ENCODE results near the gene C1orf74.

C1orf74 gene

GRCh38 chr1:209751627-209752231 lies 32.6 kb downstream of the C1orf74 start:
- Histone ChIP-seq H3F3A (ENCODE audit: low read depth) (peaks cover 11% of the 10 kb centered on the region), H3K9me3 (ENCODE audit: insufficient read depth, low read depth, low read length) (no peaks in the 10 kb centered on the region), H3K9ac (ENCODE audit: low read depth, low read length, poor library complexity, severe bottlenecking) (no peak overlapping the region), H2AFZ (ENCODE audit: low read length) (peak overlapping the region; percentile 42), H3K4me2 (ENCODE audit: low read depth, low read length, poor library complexity, severe bottlenecking) (peak overlapping the region; percentile 7), H3K27me3 (ENCODE audit: insufficient read depth, low read length, poor library complexity, severe bottlenecking) (no peaks in the 10 kb centered on the region), H4K20me1 (ENCODE audit: insufficient read depth, low read length, poor library complexity, severe bottlenecking) (no peaks in the 10 kb centered on the region), H3K36me3 (ENCODE audit: insufficient read depth, low read length) (no peaks in the 10 kb centered on the region), H3K9me2 (replicated peaks; ENCODE audit: low read depth, low read length) (no peaks in the 10 kb centered on the region), H3K79me2 (ENCODE audit: insufficient read depth, low read length) (peaks cover 3% of the 10 kb centered on the region), H3K4me3 (ENCODE audit: low read length, poor library complexity, severe bottlenecking) (no peak overlapping the region), H3K4me1 (ENCODE audit: insufficient read depth, low read length, poor library complexity, severe bottlenecking) (peaks cover 25% of the 10 kb centered on the region)
- TF ChIP-seq EZH2phosphoT487 (IDR thresholded peaks at IDR 0.05; ENCODE audit: borderline replicate concordance) (no peak), CTCF (conservative IDR thresholded peaks at IDR 0.05; ENCODE audit: low read length) (no peak)

GRCh38 chr1:209749670-209750323 lies 34.6 kb downstream of the C1orf74 start:
- Histone ChIP-seq H3K4me1 (ENCODE audit: insufficient read depth, low read length, poor library complexity, severe bottlenecking) (peaks cover 26% of the 10 kb centered on the region), H3K79me2 (ENCODE audit: insufficient read depth, low read length) (no peaks in the 10 kb centered on the region), H2AFZ (ENCODE audit: low read length) (0 out of 2 replicates have a peak overlapping the region, but pooled peaks have one; percentile 13), H3K9me3 (ENCODE audit: insufficient read depth, low read depth, low read length) (no peaks in the 10 kb centered on the region), H3K9me2 (replicated peaks; ENCODE audit: low read depth, low read length) (no peaks in the 10 kb centered on the region), H4K20me1 (ENCODE audit: insufficient read depth, low read length, poor library complexity, severe bottlenecking) (no peaks in the 10 kb centered on the region), H3K27me3 (ENCODE audit: insufficient read depth, low read length, poor library complexity, severe bottlenecking) (no peaks in the 10 kb centered on the region), H3K9ac (ENCODE audit: low read depth, low read length, poor library complexity, severe bottlenecking) (no peak overlapping the region), H3K36me3 (ENCODE audit: insufficient read depth, low read length) (no peaks in the 10 kb centered on the region), H3K4me2 (ENCODE audit: low read depth, low read length, poor library complexity, severe bottlenecking) (no peak overlapping the region), H3K4me3 (ENCODE audit: low read length, poor library complexity, severe bottlenecking) (no peak overlapping the region), H3F3A (ENCODE audit: low read depth) (no peaks in the 10 kb centered on the region)
- TF ChIP-seq EZH2phosphoT487 (IDR thresholded peaks at IDR 0.05; ENCODE audit: borderline replicate concordance) (no peak), CTCF (conservative IDR thresholded peaks at IDR 0.05; ENCODE audit: low read length) (no peak)

- no peak overlapping the region for H3K4me2 ChIP-seq (ENCODE audit: low read depth, low read length, poor library complexity, severe bottlenecking)
- H2AFZ ChIP-seq (ENCODE audit: low read length): peak overlapping the region; percentile 13; the same call in 1 of the 2 replicates
- no peaks in the 10 kb centered on the region for H3K27me3 ChIP-seq (ENCODE audit: insufficient read depth, low read length, poor library complexity, severe bottlenecking)
- H3K79me2 ChIP-seq (ENCODE audit: insufficient read depth, low read length): no peaks in the 10 kb centered on the region
- no peaks in the 10 kb centered on the region for H3F3A ChIP-seq (ENCODE audit: low read depth)
- TF ChIP-seq EZH2phosphoT487 (IDR thresholded peaks at IDR 0.05; ENCODE audit: borderline replicate concordance) (no peak), CTCF (conservative IDR thresholded peaks at IDR 0.05; ENCODE audit: low read length) (no peak)
- no peaks in the 10 kb centered on the region for H4K20me1 ChIP-seq (ENCODE audit: insufficient read depth, low read length, poor library complexity, severe bottlenecking)
- H3K9me3 ChIP-seq (ENCODE audit: insufficient read depth, low read depth, low read length): no peaks in the 10 kb centered on the region
- H3K36me3 ChIP-seq (ENCODE audit: insufficient read depth, low read length): no peaks in the 10 kb centered on the region
- H3K4me3 ChIP-seq (ENCODE audit: low read length, poor library complexity, severe bottlenecking): no peak overlapping the region
- H3K4me1 ChIP-seq (ENCODE audit: insufficient read depth, low read length, poor library complexity, severe bottlenecking): peaks cover 27% of the 10 kb centered on the region
- H3K9me2 ChIP-seq (replicated peaks; ENCODE audit: low read depth, low read length): no peaks in the 10 kb centered on the region
- H3K9ac ChIP-seq (ENCODE audit: low read depth, low read length, poor library complexity, severe bottlenecking): no peak overlapping the region
Observed at GRCh38 chr1:209749205-209749604, 35.2 kb downstream of the C1orf74 start.

Data from Loucy (cell line).